Lower leg skin (tissue), 4 donors: ENCODE data around the gene SPI1. TPM values are rescaled to one million over a fixed set of nuclear protein-coding genes. Genes with fewer than 3 reads are reported as not detected.

Experiments
- DNase-seq, 2 donors: peaks; one replicate each; pipeline ENCODE4 v3.0.0-alpha.2; 2019; ENCODE audit warnings: low spot score in 2 of 2
- H3K4me3 ChIP-seq: fragments of 200-600 bp; sonication (generic); 2 replicates; pipeline ENCODE4 v1.5.1; 2017; ENCODE audit warnings: mild to moderate bottlenecking, low read depth; ENCODE audit not compliant: poor library complexity, severe bottlenecking
- POLR2A ChIP-seq, 2 donors: fragments of 450-650 bp; IDR thresholded peaks; one replicate each; pipeline ENCODE4 v1.6.1; 2016 to 2017; ENCODE audit warnings: antibody characterized with exemption in 2 of 2, mild to moderate bottlenecking in 1 of 2, moderate library complexity in 1 of 2
- WGBS, 2 donors: methylation state at CpG; one replicate each; pipeline ENCODE4 v1.1.5; 2018; 5-methylcytosine and 5-hydroxymethylcytosine counted together
- intact Hi-C: fragments of 100-400 bp; cut with DNase I; formaldehyde crosslinking; loops from one replicate; pipeline ENCODE4 v1.15.0; 2023; ENCODE audit warnings: low total_unique reads
- total RNA-seq, 4 donors: library from RNA; depleted of rRNA; stranded (reverse); fragments of >200 nt; gene quantifications; one replicate each; pipeline ENCODE4 v1.1.0, GENCODE V29; 2016
- TF ChIP-seq, protein P1 (sequence below), 3 donors: fragments of 450-650 bp; IDR thresholded peaks; one replicate each; pipeline ENCODE4 v1.5.1; 2016; ENCODE audit warnings: antibody characterized with exemption in 3 of 3, mild to moderate bottlenecking in 3 of 3, moderate library complexity in 2 of 3

Gene SPI1
- total RNA-seq, 4 donors from 2014 or later = 7.7 to 13.4 (median 10.6) TPM

DNA sequence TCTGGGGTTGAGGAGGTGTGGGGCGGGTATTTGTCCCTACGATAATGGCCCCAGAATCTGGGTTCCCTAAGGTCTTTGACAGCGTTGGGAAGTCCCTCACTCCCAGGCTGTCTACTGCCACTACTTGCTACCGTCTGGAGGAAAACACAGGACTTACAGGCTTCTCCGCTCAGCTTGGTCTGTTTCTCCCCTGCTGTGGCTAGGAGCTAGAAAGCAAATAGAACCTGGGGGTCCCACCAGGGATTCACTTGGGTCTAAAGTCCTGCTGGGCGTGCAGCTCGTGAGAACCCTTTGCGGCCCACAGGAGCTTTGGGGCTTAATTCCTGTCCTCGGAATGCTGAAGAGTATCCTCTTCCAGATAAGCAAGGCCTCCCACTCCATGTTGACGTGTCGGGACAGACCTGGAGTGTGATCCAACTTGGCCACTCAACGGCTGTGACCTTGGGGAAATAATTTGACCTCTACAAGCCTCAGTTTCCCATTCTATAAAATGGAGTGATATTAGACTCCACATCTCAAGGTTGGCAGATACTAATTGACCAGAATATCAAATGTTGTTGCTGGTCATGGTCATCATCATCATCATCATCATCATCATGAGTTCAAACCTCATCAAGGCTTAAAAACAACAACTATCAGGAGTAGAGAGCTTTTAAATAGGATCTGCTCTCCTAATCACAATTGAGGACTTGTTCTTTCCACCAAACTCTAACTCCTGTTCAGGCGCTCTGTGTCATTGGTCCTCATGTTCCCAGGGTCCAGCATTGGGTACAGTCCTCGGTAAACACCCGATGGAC is 24.2 kb downstream of the SPI1 start:
- intact Hi-C loops = loop anchor here (10.0 kb wide), 1 partner anchor 169 kb away; the partner anchor contains the start of gene PACSIN3
- no peak overlapping the region for H3K4me3 ChIP-seq
- no peak for TF ChIP-seq POLR2A (IDR thresholded peaks at IDR 0.05)
- TF ChIP-seq, protein P1, sequence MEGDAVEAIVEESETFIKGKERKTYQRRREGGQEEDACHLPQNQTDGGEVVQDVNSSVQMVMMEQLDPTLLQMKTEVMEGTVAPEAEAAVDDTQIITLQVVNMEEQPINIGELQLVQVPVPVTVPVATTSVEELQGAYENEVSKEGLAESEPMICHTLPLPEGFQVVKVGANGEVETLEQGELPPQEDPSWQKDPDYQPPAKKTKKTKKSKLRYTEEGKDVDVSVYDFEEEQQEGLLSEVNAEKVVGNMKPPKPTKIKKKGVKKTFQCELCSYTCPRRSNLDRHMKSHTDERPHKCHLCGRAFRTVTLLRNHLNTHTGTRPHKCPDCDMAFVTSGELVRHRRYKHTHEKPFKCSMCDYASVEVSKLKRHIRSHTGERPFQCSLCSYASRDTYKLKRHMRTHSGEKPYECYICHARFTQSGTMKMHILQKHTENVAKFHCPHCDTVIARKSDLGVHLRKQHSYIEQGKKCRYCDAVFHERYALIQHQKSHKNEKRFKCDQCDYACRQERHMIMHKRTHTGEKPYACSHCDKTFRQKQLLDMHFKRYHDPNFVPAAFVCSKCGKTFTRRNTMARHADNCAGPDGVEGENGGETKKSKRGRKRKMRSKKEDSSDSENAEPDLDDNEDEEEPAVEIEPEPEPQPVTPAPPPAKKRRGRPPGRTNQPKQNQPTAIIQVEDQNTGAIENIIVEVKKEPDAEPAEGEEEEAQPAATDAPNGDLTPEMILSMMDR (IDR thresholded peaks at IDR 0.05) = no peak
- no peak for DNase-seq
- 83 to 85% methylated on average over 15 of the region's 15 CpGs for WGBS, 2 donors

DNA sequence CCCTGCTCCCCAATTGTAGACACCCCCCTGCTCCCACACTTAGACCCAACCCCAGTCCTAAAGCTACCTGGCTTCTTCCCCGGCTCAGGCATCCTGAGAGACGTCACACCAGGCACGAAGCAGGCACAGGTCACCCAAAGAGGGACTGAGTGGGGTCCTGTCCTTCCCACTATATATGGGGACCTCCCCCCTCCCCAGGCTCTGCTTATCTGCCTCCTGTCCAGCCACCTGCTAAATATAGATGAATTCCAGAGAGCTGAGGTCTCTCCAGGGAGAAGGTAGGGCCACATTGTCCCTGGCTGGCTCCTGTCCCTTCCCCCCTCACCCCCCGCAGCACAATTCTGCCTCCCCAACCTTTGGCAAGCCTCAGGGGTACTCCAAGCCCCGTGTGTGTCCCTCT is 25.8 kb downstream of the SPI1 start, which contains the start of gene MYBPC3:
MYBPC3 (minus strand) TSS at position 147 of the 400 bp plus-strand sequence; CDS start at position 92, 55 bp downstream.
- no peak for DNase-seq
- no peak for TF ChIP-seq POLR2A (IDR thresholded peaks at IDR 0.05)
- TF ChIP-seq, protein P1 (IDR thresholded peaks at IDR 0.05) = no peak
- WGBS, 2 donors = 75 to 91% methylated on average over 5 of the region's 5 CpGs
- no peak within 1 kb of the TSS for H3K4me3 ChIP-seq
- intact Hi-C loops = loop anchor here (10.0 kb wide), 1 partner anchor 168 kb away; the partner anchor contains the start of gene PACSIN3

DNA sequence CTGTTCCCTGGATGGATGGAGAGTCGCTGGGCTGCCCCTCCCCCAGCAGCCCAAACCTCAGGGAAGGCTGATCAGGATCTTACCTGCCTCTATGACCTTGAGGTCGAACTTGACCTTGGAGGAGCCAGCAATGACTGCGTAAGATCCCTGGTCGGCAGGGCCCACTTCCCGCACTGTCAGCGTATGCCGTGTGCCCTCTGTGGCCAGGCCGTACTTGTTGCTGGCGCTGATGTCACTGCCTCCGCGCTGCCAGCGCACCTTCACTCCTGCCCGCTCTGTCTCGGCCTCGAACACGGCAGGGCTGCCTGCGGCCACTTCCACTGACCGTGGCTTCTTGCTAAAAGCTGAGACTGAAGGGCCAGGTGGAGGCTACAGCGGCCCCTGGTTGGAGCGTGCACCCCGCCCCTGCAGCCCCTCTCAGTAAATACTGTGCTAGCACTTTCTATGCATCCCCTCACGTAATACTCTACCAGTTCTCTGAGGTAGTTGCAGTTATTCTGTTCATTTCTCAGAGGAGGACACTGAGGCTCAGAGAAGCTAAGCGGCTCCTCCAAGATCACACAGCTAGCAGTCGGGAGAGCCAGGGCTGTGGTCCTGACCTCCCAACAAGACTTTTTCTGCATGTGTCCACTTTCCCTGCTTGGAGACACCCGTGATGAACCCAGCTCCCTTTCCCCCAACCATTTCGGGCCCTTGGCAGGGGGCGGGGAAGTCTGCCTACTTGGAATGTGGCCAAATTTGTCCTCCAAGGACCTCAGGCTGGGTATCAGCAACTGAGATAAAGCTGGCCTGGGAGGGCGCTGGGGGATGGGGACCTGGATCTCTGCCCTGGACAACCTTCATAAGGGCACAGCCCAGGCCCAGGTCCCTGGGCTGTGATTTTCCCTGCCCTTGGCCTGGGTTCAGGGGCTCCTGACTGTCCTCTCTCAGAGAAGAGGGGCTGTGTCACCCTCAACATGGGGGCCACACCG is 26.9 kb downstream of the SPI1 start:
- H3K4me3 ChIP-seq = no peak overlapping the region
- WGBS, 2 donors = 85 to 87% methylated on average over 29 of the region's 29 CpGs
- intact Hi-C loops = loop anchor here (10.0 kb wide), 1 partner anchor 167 kb away; the partner anchor contains the start of gene PACSIN3
- no peak for DNase-seq
- TF ChIP-seq, protein P1 (IDR thresholded peaks at IDR 0.05) = no peak
- TF ChIP-seq POLR2A (IDR thresholded peaks at IDR 0.05) = no peak

DNA sequence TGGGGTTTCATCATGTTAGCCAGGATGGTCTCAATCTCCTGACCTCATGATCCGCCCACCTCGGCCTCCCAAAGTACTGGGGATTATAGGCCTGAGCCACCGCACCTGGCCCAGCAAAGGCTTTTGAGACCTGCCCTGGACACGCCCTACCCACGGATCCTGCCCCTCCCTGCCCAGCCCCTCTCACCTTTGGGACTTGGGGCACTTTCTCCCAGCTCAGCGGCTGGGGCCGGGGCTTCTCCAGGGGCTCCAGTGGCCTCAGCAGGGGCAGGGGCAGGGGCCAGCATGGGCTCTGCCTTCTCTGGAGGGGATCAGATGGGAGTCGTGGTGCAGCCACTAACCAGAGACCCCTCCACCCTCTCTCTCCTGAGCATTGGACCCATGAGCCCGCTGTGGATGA is 28.0 kb downstream of the SPI1 start:
- 87 to 92% methylated on average over 9 of the region's 9 CpGs for WGBS, 2 donors
- H3K4me3 ChIP-seq = no peak overlapping the region
- TF ChIP-seq, protein P1 (IDR thresholded peaks at IDR 0.05) = no peak
- TF ChIP-seq POLR2A (IDR thresholded peaks at IDR 0.05) = no peak
- intact Hi-C loops = loop anchor here (10.0 kb wide), 1 partner anchor 166 kb away; the partner anchor contains the start of gene PACSIN3
- no peak for DNase-seq

DNA sequence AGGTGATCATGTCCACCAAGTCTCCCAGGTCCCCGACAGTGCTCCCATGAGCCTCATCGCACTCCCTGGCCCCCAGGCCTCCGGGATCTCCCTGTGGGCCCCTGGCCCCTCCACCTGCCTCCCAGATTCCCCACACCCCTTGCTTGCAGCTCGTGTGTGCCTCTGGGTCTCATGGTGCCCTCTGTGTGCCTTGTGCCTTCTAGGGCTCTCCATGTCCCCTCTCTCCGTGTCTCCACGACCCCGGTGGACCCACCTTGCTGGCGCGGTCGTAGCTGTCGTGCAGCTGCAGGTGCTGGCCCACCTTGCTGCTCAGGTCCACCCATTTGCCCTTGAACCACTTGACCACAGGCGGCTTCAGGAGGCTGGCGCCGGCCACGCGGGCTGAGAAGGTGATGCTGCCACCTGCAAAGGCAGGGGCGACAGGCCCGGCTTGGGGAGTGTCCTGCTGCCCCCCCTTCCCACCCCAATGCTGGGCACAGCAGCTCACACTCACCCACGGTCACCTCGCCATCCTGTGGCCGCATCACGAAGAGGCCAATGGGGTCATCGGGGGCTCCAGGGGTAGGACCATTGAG is 28.7 kb downstream of the SPI1 start:
- no peak for DNase-seq
- no peak overlapping the region for H3K4me3 ChIP-seq
- intact Hi-C loops = loop anchor here (10.0 kb wide), 1 partner anchor 165 kb away; the partner anchor contains the start of gene PACSIN3
- no peak for TF ChIP-seq POLR2A (IDR thresholded peaks at IDR 0.05)
- TF ChIP-seq, protein P1 (IDR thresholded peaks at IDR 0.05) = no peak
- 93% methylated on average over 22 of the region's 23 CpGs for WGBS, 2 donors
